ENCODE results near the gene PDE4C. TPM values are rescaled to one million over a fixed set of nuclear protein-coding genes. Genes with fewer than 3 reads are reported as not detected.

PDE4C gene
- total and polyA plus RNA-seq, 9 of the 15 experiments (the other 6 are each of a cell fraction or from before 2014, with no cell fraction given): 0.04 to 0.91 (median 0.20) TPM; not detected in 1

- peak overlapping the region; percentile 84; the same call in 2 of the 3 replicates for H3K27ac ChIP-seq (ENCODE audit: extremely low read depth, low read depth, low read length)
- WGBS (ENCODE audit: insufficient coverage, low coverage, missing lambda C conversion rate): 25% methylated on average over 8 of the region's 16 CpGs
- TF ChIP-seq ZNF274 (IDR thresholded peaks at IDR 0.05; ENCODE audit: borderline replicate concordance, low read depth, low read length) (no peak), RFX7 (CRISPR knock-in tag; IDR thresholded peaks at IDR 0.05) (no peak), SIX5 (IDR thresholded peaks at IDR 0.05; ENCODE audit: borderline replicate concordance in 1 of 2, insufficient read depth in 1 of 2, low read depth in 1 of 2, low read length in 2 of 2) (no peak)
- no peaks in the 10 kb centered on the region for H3K79me2 ChIP-seq (ENCODE audit: control insufficient read depth, insufficient read depth, low read length)
- ChIA-PET POLR2A (interaction anchor here (1.8 kb wide), 1 partner anchor 11 kb away, joined by 5 read pairs; no protein-coding TSS in a partner anchor), CTCF (ENCODE audit: low intra/inter-chr PET ratio) (no interaction called here)
- peaks cover 21 to 56% of the 10 kb centered on the region in 2 experiments; a peak in 4 of 5 replicates for H3K4me1 ChIP-seq (replicated peaks in 1 of 2; ENCODE audit: control insufficient read depth in 2 of 2, insufficient read depth in 2 of 2, low read length in 2 of 2)
- peak overlapping the region; percentile 82 to 83; a peak in 3 of 4 replicates for H3K9ac ChIP-seq (ENCODE audit: insufficient read depth in 1 of 2, low read depth in 2 of 2, low read length in 2 of 2)
- H3K4me3 ChIP-seq: no peak overlapping the region
- in situ Hi-C loops (cut with MboI): no loop called here
- H3K9me3 ChIP-seq (replicated peaks; ENCODE audit: control insufficient read depth, insufficient read depth, low read depth, low read length): no peaks in the 10 kb centered on the region
- H3K36me3 ChIP-seq (ENCODE audit: control insufficient read depth, insufficient read depth, low read length): no peaks in the 10 kb centered on the region
- peak overlapping the region; percentile 83 for H2AFZ ChIP-seq (ENCODE audit: low read depth, low read length)
- ATAC-seq: no peak
- no peak for DNase-seq (ENCODE audit: extremely low read depth in 1 of 4, low spot score in 3 of 4)
- FAIRE-seq: no peak
- intact Hi-C loops (cut with micrococcal nuclease): no loop called here
- H3K9me1 ChIP-seq (ENCODE audit: control insufficient read depth, insufficient read depth, low read length): no peaks in the 10 kb centered on the region
- peak overlapping the region; percentile 87 for H3K4me2 ChIP-seq (ENCODE audit: insufficient read depth, low read length)
- H4K20me1 ChIP-seq (replicated peaks; ENCODE audit: control insufficient read depth, insufficient read depth, low read length): peaks cover 5% of the 10 kb centered on the region; the same call in 1 of the 2 replicates
- no TSS peak for BruUV-seq (replicated peaks)
- H3K27me3 ChIP-seq (ENCODE audit: control insufficient read depth in 2 of 2, insufficient read depth in 2 of 2, low read length in 2 of 2): no peaks in the 10 kb centered on the region; a peak in 1 of 5 replicates
These were observed 910 bp downstream of the PDE4C start for GRCh38 chr19:18225355-18225701.

GRCh38 chr19:18224525-18225354 is 1.5 kb downstream of the PDE4C start:
- Histone ChIP-seq H3K9me1 (ENCODE audit: control insufficient read depth, insufficient read depth, low read length) (no peaks in the 10 kb centered on the region), H2AFZ (ENCODE audit: low read depth, low read length) (peak overlapping the region; percentile 96), H3K27ac (ENCODE audit: extremely low read depth, low read depth, low read length) (peak overlapping the region; percentile 84), H3K4me1 (replicated peaks in 1 of 2; ENCODE audit: control insufficient read depth in 2 of 2, insufficient read depth in 2 of 2, low read length in 2 of 2) (peaks cover 23 to 61% of the 10 kb centered on the region in 2 experiments; a peak in 4 of 5 replicates), H3K9ac (ENCODE audit: insufficient read depth in 1 of 2, low read depth in 2 of 2, low read length in 2 of 2) (peak overlapping the region; percentile 83 to 92), H3K36me3 (ENCODE audit: control insufficient read depth, insufficient read depth, low read length) (no peaks in the 10 kb centered on the region), H3K27me3 (ENCODE audit: control insufficient read depth in 2 of 2, insufficient read depth in 2 of 2, low read length in 2 of 2) (no peaks in the 10 kb centered on the region; a peak in 1 of 5 replicates), H4K20me1 (replicated peaks; ENCODE audit: control insufficient read depth, insufficient read depth, low read length) (peaks cover 5% of the 10 kb centered on the region; the same call in 1 of the 2 replicates), H3K79me2 (ENCODE audit: control insufficient read depth, insufficient read depth, low read length) (no peaks in the 10 kb centered on the region), H3K9me3 (replicated peaks; ENCODE audit: control insufficient read depth, insufficient read depth, low read depth, low read length) (no peaks in the 10 kb centered on the region), H3K4me3 (peak overlapping the region; percentile 48), H3K4me2 (ENCODE audit: insufficient read depth, low read length) (peak overlapping the region; percentile 87)
- TSS peak; percentile 72 for BruUV-seq (replicated peaks)
- ATAC-seq: peak; percentile 97
- 3% methylated on average over 72 of the region's 81 CpGs for WGBS (ENCODE audit: insufficient coverage, low coverage, missing lambda C conversion rate)
- intact Hi-C loops (cut with micrococcal nuclease): no loop called here
- ChIA-PET CTCF (ENCODE audit: low intra/inter-chr PET ratio) (no interaction called here), POLR2A (interaction anchor here (0.6 to 2.3 kb wide), 23 partner anchors 9 to 1708 kb away, joined by 3 to 23 read pairs (median 4); partner anchors contain the start of genes GDF15, IFI30, JUND and MPV17L2)
- DNase-seq (ENCODE audit: extremely low read depth in 1 of 4, low spot score in 3 of 4): peak; percentile 94 to 99 (median 96)
- peak; percentile 100 for FAIRE-seq
- in situ Hi-C loops (cut with MboI): no loop called here
- no peak for TF ChIP-seq ELF4 (CRISPR knock-in tag; IDR thresholded peaks at IDR 0.05)
- TF ChIP-seq ZNF3 (CRISPR knock-in tag; IDR thresholded peaks at IDR 0.05): no peak
- TF ChIP-seq ZNF175 (CRISPR knock-in tag; IDR thresholded peaks at IDR 0.05; ENCODE audit: low read depth): no peak
- no peak for TF ChIP-seq THAP7 (CRISPR knock-in tag; IDR thresholded peaks at IDR 0.05)
- TF ChIP-seq PHF20 (IDR thresholded peaks at IDR 0.05; ENCODE audit: partially characterized antibody): peak; percentile 27
- TF ChIP-seq ATF7 (IDR thresholded peaks at IDR 0.05): no peak
- TF ChIP-seq DACH1 (IDR thresholded peaks at IDR 0.05; ENCODE audit: partially characterized antibody): no peak
- no peak for TF ChIP-seq GTF2A2 (tag; IDR thresholded peaks at IDR 0.05)
- no peak for TF ChIP-seq RFX7 (CRISPR knock-in tag; IDR thresholded peaks at IDR 0.05)
- TF ChIP-seq SMAD3 (CRISPR knock-in tag; conservative IDR thresholded peaks at IDR 0.05): no peak
- no peak for TF ChIP-seq ZBTB26 (CRISPR knock-in tag; IDR thresholded peaks at IDR 0.05)
- TF ChIP-seq ZFPM2 (CRISPR knock-in tag; IDR thresholded peaks at IDR 0.05): no peak
